ENCODE measurements around the gene ARHGEF1. TPM values are rescaled to one million over a fixed set of nuclear protein-coding genes. Genes with fewer than 3 reads are reported as not detected.

Gene ARHGEF1
- total RNA-seq, 1 experiment from 2014 or later = 163 TPM

- no peak for TF ChIP-seq CTCF (IDR thresholded peaks at IDR 0.05; ENCODE audit: unreplicated experiment)
- CTCF ChIA-PET = no interaction called here
- Mint-ChIP-seq H3K4me1 (ENCODE audit: low read depth, unreplicated experiment) (no peaks in the 10 kb centered on the region), H3K27ac (ENCODE audit: unreplicated experiment) (no peak overlapping the region), H3K27me3 (ENCODE audit: unreplicated experiment) (no peaks in the 10 kb centered on the region), H3K9me3 (ENCODE audit: low read depth, unreplicated experiment) (no peaks in the 10 kb centered on the region), H3K36me3 (ENCODE audit: insufficient read depth, unreplicated experiment) (peaks cover 37% of the 10 kb centered on the region), H3K4me3 (ENCODE audit: low read depth, unreplicated experiment) (no peak overlapping the region)
- no peak for DNase-seq
- intact Hi-C loops (cut with micrococcal nuclease; ENCODE audit: unreplicated experiment) = no loop called here
- no TSS peak for BruUV-seq (replicated peaks)
These were observed 13.6 kb downstream of the ARHGEF1 start for GRCh38 chr19:41896581-41896942.

GRCh38 chr19:41897181-41897580 lies 14.2 kb downstream of the ARHGEF1 start:
- no peak for TF ChIP-seq CTCF (IDR thresholded peaks at IDR 0.05; ENCODE audit: unreplicated experiment)
- H3K36me3 Mint-ChIP-seq (ENCODE audit: insufficient read depth, unreplicated experiment) = peaks cover 43% of the 10 kb centered on the region
- no peaks in the 10 kb centered on the region for H3K27me3 Mint-ChIP-seq (ENCODE audit: unreplicated experiment)
- H3K4me1 Mint-ChIP-seq (ENCODE audit: low read depth, unreplicated experiment) = no peaks in the 10 kb centered on the region
- intact Hi-C loops (cut with micrococcal nuclease; ENCODE audit: unreplicated experiment) = no loop called here
- no peak for DNase-seq
- CTCF ChIA-PET = interaction anchor here (0.7 kb wide), 1 partner anchor 216 kb away, joined by 3 read pairs; no protein-coding TSS in a partner anchor
- no TSS peak for BruUV-seq (replicated peaks)
- no peak overlapping the region for H3K27ac Mint-ChIP-seq (ENCODE audit: unreplicated experiment)
- H3K9me3 Mint-ChIP-seq (ENCODE audit: low read depth, unreplicated experiment) = no peaks in the 10 kb centered on the region
- H3K4me3 Mint-ChIP-seq (ENCODE audit: low read depth, unreplicated experiment) = no peak overlapping the region

- Mint-ChIP-seq H3K4me3 (ENCODE audit: low read depth, unreplicated experiment) (no peak overlapping the region), H3K4me1 (ENCODE audit: low read depth, unreplicated experiment) (no peaks in the 10 kb centered on the region), H3K36me3 (ENCODE audit: insufficient read depth, unreplicated experiment) (peaks cover 41% of the 10 kb centered on the region), H3K27me3 (ENCODE audit: unreplicated experiment) (no peaks in the 10 kb centered on the region), H3K27ac (ENCODE audit: unreplicated experiment) (no peak overlapping the region), H3K9me3 (ENCODE audit: low read depth, unreplicated experiment) (no peaks in the 10 kb centered on the region)
- BruUV-seq (replicated peaks) = TSS peak; percentile 56
- DNase-seq = no peak
- intact Hi-C loops (cut with micrococcal nuclease; ENCODE audit: unreplicated experiment) = no loop called here
- no peak for TF ChIP-seq CTCF (IDR thresholded peaks at IDR 0.05; ENCODE audit: unreplicated experiment)
- CTCF ChIA-PET = interaction anchor here (0.7 kb wide), 1 partner anchor 215 kb away, joined by 3 read pairs; no protein-coding TSS in a partner anchor
These were observed 14.8 kb downstream of the ARHGEF1 start for GRCh38 chr19:41897820-41898219.

GRCh38 chr19:41898235-41898634 lies 15.3 kb downstream of the ARHGEF1 start:
- no peak for TF ChIP-seq CTCF (IDR thresholded peaks at IDR 0.05; ENCODE audit: unreplicated experiment)
- CTCF ChIA-PET = no interaction called here
- H3K36me3 Mint-ChIP-seq (ENCODE audit: insufficient read depth, unreplicated experiment) = peaks cover 42% of the 10 kb centered on the region

More at GRCh38 chr19:41898235-41898634, 15.3 kb downstream of the ARHGEF1 start:
- DNase-seq = no peak
- Mint-ChIP-seq H3K27me3 (ENCODE audit: unreplicated experiment) (no peaks in the 10 kb centered on the region), H3K4me3 (ENCODE audit: low read depth, unreplicated experiment) (no peak overlapping the region), H3K4me1 (ENCODE audit: low read depth, unreplicated experiment) (peaks cover 1% of the 10 kb centered on the region), H3K9me3 (ENCODE audit: low read depth, unreplicated experiment) (no peaks in the 10 kb centered on the region), H3K27ac (ENCODE audit: unreplicated experiment) (no peak overlapping the region)
- no TSS peak for BruUV-seq (replicated peaks)
- intact Hi-C loops (cut with micrococcal nuclease; ENCODE audit: unreplicated experiment) = no loop called here
